Kidney capillary endothelial cell (primary cell): ENCODE results near the gene FNDC3B.

Experiments used
- DNase-seq: peaks from one replicate; pipeline ENCODE4 v3.0.0-alpha.2; 2018; ENCODE audit warnings: low spot score

The FNDC3B gene

DNA sequence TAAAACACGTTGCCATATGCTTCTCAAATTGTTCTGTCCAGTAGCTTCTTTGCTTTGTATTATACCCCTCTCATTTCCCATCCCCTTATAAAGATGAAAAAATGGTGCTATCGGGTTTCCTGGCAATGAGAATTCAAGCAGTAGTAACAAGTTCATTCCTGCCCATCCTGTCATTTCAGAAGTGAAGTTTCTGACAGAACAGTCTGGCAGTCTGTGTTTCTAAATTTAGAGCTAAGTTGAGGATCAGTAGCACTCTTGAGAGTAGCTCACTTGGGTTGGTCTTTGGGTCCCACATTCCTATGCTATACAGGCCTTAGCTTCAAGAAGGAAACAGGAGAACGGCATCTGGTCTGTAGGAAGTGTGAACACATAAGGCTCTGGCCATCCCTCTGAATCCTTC, 274.3 kb downstream of the FNDC3B start:
- DNase-seq, result no peak

DNA sequence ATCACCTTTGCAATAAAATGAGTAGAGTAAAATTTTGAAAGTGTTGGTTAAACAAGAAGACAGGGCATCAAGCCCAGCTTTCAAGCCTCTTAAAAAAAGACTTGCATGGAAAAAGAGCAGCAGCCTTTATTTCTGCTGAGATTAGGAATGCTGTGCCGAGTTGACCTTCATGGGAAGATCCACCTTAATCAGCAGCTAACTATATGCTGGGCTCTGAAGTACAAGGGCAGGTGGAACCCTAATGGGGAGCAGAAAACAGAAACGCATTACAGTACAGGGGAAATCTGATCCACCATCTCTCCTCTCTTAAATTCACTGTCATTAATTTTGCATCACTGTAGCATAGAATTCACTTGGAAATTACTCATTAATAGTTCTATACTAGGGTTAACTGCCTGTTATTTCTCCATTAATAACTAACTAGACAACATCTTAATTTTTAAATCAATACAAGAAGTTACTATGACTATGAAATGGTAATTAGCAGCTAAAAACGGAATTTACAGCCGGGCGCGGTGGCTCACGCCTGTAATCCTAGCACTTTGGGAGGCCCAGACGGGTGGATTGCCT, 275.3 kb downstream of the FNDC3B start:
- no peak for DNase-seq

DNA sequence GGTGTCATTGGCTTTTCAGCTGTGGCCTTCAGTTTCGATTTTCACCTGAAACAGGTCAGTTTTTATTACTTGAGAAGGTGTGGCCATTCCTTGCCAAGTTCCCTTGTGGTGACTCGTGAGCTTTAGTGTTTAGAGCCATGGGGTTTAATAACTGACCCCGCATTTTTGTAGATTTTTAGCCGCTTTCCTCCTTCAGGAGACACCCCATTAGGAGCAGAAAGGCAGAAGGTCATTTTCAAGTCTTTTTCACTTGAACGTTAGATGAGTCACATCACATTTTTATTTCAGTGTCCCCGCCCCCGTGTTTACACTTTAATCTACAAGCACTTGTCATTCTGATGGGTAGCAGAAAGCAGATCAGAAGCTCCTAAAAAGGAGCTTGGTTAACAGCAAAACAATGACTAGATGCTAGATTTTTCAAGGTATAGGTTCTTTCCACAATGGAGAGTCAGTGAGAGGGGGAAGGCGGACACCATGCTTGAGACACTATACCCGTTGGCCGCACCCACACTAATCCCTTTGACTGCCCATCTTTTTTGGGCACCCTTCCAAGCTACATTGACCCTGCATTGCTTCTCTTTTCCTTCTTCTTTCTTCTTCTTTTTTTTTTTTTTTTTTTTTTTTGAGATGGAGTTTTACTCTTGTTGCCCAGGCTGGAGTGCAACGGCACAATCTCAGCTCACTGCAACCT, 276.2 kb downstream of the FNDC3B start:
- no peak for DNase-seq

DNA sequence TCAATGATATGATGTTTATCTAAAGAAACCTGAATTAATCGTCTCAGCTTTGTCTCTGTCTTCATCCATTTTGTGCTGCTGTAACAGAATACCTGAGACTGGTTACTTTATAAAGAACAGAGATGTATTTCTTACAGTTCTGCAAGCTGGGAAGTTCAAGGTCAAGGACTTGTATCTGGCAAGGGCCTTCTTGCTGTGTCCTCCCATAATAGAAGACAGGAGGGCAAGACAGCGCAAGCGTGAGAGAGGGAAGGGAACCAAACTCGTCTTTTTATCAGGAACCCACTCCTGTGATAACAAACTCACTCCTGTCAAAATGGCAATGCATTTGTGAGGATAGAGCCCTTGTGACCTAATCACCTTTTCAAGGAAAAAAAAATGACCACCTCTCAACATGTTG, 277.4 kb downstream of the FNDC3B start:
- DNase-seq, result no peak

DNA sequence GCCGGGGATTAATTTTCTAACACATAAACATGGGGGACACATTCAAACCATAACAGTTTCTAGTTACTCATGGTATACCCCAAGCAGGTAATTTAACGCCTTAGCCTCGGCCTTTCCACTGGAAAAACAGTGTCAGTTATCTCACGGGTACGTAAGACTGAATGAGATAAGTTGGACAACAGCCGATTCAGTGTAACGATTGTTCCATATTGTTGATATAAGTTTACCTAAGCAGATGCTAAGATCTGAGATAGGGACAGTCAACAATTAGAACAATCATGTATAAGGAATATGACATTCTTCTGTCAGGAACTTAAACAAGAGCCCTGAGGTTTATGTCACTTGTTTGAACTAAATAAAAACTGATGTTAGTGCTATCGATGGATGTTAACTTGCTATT, 278.1 kb downstream of the FNDC3B start:
- DNase-seq, result no peak

DNA sequence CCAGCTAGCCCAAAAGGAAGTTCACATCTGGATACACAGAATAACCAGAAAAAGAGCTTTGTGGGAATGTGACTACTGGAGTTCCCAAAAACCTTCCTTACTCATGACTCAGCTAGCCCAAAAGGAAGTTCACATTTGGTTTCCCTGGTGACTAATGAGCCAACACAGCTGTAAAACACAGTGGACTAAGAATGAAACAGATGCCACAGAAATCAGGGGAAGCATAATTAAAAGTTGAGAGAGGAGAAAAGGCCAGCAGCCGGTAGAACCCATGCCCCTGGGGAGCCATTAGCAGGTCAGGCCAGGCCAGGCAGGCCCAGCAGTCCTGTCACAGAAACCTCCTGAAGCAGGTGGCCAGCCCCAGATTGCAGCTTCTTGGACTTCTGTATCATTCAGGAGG, 278.6 kb downstream of the FNDC3B start:
- DNase-seq, result peak; percentile 83

DNA sequence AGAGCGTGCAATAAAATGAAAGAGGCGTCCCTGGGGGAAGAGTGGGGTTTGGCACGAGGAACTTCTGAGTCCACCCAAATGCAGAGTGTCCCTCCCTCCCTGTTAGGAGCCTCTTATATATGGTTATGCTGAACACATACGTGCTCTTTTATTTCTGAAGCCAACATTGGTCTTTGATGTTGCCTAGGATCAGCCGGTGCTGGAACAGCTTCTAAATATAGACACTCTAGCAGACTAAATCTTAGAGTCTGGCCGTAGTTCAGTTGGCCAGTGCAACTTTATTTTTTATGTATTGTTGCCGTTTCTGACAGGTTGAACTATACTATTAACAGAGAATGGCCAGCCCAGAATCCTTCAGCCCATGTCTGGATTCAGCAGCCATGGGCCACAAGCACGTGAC, 280.2 kb downstream of the FNDC3B start:
- DNase-seq, result no peak

DNA sequence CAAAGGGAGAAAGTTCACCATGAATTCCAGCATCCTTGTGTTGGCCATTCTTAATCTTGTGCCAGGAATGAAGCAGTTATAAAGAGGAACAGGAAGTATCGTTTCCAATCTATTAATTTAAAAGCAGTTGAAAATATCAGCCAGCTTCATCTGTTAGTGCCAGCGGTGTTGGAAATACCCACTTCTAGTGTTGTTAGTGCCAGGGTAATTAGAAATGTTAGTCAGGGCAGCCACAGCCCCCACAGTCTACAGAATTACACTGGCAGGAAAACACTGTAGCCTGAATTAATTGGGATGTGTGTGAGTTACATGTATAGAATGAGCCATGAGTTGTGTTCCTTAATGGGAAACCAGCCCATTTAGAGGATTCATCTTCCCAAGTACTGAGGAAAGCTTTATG, 281.1 kb downstream of the FNDC3B start:
- DNase-seq, result no peak

DNA sequence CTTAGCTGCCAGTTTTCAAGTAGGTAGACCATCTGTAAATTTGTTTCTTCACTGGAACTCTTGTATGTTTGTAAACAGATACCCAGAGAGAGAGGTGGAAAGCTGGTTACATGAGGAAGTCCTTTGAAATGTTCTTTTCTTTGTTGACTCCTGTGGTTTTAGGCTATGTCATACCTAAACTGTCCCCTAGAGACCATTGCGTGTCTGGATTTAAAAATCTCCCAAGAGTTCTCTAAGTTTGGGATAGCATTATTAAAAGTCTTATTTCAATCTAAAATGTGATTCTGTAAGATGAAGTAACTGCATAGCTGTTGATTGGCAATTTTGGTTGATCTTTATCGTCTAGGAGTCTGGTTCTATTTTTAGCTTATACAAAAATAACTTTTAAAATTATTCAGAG, 281.7 kb downstream of the FNDC3B start:
- no peak for DNase-seq

DNA sequence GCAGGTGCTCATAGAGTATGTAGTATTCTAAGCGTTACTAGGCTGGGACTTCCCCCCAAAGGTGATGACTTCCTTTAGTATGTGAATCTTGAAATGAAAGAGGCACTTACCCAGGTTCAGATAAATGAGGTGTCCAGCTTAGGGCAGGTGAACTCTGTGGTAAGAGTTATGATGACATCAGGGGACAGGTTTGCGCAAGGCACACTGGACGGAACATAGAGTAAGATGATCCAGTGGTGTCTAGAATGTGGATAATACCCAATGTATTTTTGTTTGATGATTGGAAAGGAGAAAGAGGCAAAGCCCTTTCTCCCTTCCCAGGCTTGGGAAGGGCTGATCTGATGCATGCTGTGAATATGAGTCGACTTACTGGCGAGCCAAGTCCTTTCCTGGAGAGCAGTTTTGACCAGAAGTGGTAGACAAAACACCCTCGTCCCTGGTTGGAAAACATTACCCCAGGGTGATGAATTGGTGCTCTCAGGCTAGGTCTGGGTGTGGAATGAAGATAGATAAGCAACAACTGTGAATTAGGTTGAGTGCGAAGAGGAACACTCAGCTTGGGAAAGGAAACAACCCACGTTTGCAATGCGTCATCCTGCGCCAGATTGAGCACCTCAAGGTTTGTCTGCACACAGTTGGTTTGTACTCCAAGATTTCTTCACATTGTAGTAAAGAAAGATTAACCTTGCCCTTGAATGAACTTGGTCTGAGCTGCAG, 284.7 kb downstream of the FNDC3B start:
- DNase-seq, result no peak

DNA sequence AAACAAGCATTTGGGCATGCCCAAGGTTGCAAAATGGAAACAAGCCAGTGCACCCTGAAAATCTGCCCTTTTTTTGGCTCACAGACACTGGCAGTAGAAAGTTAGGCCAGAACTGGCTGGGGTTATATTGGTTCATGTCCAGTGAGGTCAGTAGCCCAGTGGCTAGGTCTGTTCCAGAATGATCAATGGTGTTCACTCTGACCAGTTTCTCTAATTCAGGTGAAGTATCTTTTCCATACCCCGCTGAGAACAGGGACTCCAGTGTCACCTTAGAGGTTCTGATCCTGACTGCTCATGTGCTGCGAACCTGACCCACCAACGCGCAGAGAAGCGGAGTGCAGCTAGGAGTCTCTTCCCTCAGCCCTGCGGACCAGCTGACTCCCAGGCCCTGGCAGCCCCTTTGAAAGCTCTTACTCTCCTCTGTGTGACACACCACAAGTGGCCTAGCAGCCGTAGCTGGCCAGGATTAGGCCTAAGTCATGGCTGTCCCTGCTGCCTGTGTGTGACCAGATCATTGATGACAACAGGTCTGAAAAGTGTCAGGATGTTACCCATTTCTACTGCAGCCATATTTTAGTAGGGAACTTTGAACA, 285.3 kb downstream of the FNDC3B start:
- no peak for DNase-seq

DNA sequence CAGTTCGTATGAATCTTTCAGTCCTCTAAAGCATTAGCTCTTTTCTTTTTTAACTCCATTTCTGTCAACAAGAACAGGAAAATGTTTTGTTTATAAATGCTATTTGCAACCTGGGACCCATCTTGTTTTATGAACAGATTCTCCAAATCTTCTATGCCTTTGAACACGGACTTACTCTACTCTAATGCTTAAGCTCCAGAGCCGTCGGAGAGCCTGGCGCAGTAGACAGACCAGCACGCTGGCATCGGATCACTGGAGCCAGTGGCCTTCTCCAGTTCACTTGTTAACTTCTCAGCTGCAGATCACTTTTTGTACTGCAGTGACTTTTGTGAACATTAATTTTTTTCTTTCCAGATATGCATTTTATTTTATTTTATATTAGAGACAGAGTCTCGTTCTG, 286.1 kb downstream of the FNDC3B start:
- DNase-seq, result no peak

DNA sequence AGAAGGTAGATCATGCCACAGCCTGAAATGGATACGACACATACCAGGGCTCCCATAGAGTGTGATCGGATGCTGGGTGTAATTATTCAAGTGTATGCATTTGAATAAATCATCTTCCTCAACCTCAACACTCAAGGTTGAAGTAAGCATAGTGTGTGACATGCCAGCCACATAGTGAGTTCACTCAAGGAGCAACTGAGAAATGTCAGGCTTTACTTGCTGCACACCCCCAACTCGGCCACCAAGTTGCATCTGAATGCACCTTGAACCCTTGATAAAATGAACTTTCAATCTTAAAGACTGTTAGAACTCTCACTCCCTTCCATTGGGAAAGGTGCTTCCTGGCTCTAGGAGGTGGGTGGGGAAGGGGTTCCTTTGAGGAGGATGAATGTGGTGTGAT, 287.6 kb downstream of the FNDC3B start:
- DNase-seq, result no peak

DNA sequence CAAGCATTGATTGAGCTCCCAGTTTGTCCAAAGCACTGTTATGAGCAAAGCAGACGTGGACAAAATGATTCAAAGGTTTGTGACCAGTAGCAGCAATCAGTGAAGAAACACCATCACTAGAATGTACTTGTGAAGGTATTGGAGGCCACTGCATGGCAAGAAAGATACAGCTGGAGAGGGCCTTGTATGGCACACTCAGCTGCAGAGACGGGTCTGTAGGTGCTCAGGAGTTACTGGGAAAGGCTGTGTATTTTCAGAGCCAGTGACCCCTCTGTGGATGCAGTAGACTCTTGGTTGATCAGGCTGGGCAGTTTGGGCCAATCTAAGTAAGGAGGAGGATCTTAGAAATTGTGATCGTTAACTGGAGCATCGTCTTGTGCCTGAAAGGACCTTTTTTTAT, 288.9 kb downstream of the FNDC3B start:
- no peak for DNase-seq

DNA sequence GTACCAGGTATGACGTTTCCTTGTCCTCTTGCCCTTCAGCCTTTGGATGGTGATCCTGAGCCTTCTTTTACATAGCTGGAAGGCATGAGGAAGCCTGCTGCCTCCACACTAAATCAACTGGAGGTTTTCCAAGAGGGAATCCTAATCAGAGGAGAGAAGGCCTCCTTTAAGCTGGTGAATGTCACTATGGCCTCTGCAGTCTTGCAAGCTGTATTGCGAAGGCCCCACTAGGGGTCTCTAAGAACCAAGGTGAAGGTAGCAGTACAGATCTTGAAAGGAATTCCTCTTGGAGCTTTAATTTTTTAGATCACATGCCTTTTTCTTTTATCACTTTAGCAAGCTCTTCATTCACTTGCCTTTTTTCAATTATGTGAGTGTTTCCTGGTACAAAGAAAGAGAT, 289.7 kb downstream of the FNDC3B start:
- no peak for DNase-seq

DNA sequence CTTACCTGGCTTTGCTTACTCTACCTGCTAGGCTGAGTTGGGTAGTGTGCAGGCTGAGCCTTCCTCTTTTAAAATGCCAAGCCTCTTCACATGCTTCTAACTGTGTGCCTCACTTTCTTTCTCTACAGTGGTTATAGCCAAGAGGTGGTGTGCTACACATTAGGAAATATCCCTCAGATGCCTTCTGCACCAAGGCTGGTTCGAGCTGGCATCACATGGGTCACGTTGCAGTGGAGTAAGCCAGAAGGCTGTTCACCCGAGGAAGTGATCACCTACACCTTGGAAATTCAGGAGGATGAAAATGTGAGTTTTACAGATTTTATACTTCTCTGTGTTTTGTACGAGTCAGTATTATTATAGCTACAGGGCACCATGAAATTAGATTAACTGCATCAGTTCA, 291.0 kb downstream of the FNDC3B start:
- DNase-seq, result no peak

DNA sequence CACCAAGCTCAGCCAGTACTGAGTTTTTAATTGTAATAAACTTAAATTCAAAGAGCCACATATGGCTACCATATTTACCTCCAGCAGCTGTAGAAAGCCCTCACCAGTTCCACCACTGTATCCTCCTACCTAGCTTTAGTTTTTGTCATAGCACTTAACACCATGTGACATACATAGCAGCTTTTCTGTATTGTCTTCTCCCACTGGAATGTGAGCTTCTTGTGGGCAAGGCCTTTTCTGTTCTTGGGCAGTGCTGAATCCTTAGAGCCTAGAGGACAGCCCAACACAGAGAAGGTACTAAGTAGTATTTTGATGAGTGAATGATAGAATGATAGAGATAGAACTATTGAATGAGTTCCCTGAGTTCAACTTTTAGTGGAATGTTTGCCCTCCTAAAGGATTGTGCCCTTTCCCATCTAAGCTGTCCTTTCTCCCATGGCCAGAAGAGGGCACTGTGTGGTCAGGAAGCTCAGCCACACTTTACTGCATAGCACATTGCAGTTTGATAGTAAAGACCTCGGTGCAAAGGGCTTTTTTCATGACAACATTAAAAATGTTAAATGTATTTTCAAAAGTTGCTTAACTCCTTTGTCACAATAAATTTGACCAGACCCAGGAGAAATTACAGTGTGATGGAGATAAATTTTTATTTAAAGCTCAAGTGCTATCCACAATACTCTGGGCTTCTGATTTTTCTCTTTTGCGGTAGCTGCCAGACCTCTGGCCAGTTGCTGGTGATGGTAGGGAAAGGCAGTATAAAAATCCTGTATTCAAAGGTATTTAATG, 293.1 kb downstream of the FNDC3B start:
- peak; percentile 46 for DNase-seq

DNA sequence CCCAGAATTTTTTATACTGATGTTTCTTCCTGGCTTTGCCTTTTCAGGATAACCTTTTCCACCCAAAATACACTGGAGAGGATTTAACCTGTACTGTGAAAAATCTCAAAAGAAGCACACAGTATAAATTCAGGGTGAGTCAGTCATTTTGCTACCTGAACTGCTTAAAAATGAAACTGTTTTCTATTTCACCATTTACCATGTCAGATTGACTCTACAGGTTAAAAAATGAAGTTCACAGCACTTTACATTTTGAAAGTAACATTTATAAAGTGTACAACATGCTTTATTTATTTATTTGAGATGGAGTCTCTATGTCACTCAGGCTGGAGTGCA, 293.6 kb downstream of the FNDC3B start:
- DNase-seq, result no peak

DNA sequence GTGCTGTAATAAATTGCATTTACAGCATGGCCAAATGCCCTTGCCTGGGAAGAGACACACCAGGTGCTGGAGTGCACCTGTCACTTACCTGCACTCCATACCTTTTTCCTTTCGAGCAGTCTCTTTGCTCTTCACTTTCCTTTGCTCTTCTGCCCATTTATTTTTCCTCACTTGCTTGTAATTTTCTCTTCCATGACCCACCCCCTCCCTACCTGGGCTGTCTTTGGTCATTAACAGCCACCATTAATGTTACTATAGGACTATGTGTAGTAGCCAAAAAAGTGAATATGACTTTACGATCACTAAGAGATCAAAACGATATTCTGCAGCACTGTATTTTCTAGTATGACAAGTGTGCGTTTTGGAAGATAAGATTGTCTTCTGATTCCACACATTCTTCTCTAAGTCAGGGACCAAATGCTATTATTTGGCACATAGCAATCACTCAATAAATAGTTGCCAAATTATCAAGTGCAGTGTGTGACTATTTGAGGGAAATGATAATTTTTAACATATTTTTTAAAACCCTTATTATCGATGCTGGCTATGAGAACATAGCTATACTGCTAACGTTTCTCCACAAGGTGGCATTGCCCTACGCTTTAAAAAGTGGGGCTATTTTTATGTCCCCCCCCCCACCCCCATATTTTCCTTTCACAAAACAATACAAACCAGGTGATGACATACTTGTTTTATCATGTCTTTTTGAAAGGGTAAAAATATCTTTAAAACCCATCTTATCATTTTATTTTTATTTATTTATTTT, 294.5 kb downstream of the FNDC3B start:
- no peak for DNase-seq

DNA sequence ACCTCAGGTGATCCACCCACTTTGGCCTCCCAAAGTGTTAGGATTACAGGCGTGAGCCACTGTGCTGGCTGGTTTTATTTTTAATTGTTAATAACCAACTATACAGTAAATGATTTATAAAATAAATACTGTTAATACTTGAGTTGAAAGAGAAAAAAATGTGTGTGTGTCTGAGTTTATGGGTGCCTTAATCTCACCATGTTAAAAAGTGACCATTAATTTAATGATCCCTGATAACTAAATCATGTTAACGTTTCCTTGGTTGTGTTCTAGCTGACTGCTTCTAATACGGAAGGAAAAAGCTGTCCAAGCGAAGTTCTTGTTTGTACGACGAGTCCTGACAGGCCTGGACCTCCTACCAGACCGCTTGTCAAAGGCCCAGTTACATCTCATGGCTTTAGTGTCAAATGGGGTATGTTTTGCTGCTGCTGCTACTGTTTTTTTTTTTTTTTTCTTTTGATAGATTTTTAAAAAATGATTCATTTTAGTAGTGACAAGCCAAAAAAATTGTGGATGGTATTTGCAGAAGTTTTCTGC, 295.4 kb downstream of the FNDC3B start:
- no peak for DNase-seq

DNA sequence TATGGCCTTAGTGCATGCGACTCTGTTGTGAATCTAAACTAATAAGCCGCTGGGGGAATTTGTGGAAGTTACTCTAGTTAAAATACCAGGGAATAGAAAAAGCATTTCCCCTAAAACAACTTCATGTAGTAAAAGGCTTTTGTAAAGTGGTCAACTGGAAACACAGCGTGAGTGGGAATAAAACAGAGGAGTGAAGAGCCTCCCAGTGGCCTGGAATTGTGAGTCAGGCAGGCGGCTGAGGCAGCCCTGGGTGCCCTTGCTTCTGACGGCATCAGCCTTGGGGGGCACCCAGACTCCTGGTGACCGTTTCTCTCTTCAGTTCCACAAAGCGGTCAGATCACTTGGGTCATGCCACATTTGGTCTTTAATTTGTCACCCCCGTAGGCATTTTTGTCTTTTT, 300.5 kb downstream of the FNDC3B start:
- DNase-seq, result no peak

DNA sequence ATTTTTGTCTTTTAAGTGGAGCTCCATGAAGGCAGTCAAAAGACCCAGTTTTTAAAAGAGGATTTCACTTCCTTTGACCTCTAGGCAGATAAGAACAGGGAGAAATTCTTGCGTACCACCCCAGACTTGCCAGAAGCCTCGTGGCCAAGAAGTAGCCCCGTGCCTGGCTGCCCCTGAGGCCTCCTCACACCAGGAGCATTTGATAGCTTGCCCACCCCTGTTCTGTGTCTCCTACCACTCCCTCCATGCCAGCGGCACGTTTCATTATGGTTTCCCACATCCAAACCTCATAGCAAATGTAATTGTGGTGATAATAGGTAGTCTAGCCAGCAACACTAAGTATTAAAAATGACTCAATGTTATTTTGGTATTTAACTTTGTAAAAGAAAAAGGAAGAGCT, 301.2 kb downstream of the FNDC3B start:
- no peak for DNase-seq
